Fibroblast of the conjunctiva (primary cell): ENCODE measurements around the gene UBE2C.
A peak's percentile ranks its signal among the peaks of the same experiment; 100 is the strongest.
"Not testable (repeated sequence)": the region's sequence is repeated elsewhere in the genome, so short reads cannot be mapped to it uniquely, and the experiment has no call there.

Experiments
- DNase-seq: peaks from one replicate; pipeline ENCODE4 v3.0.0-alpha.2; 2010; ENCODE audit warnings: low read depth

The UBE2C gene

DNA sequence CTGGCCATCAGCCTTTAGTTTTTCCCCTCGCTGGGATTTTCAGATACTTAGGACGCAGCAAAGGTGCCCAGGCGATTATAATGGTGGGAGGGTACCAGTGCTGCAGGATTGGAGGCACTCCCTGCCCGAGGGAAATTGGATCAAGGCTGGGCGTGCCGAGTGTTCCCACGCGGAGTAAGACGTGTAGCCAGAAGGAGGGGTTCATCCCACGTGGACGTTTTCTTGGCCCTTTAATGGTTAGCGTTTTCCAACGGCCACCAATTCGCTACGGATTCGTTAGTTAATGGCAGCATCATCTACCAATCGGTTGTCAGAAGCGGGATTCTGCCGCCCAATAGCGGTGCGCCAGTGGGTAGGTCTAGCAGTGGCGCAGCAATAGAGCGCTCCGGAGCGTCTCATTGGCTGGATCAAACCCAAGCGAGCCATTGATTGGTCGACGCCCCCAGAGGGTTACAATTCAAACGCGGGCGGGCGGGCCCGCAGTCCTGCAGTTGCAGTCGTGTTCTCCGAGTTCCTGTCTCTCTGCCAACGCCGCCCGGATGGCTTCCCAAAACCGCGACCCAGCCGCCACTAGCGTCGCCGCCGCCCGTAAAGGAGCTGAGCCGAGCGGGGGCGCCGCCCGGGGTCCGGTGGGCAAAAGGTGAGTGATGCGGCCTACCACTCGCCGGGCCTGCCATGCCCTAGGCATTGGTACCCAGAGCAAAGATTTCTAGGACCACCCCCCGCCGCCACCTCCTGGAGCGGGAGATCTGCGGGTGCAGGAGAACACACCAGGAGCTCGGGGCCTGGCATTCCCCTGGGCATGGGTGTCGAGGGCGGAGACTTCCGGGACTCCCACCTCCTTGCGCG, at the start of gene UBE2C:
Gene UBE2C, plus strand, starts transcription at position 488 of the 849 bp plus-strand sequence. Its CDS starts 52 bp downstream, at position 540.
- DNase-seq = peak; percentile 99

DNA sequence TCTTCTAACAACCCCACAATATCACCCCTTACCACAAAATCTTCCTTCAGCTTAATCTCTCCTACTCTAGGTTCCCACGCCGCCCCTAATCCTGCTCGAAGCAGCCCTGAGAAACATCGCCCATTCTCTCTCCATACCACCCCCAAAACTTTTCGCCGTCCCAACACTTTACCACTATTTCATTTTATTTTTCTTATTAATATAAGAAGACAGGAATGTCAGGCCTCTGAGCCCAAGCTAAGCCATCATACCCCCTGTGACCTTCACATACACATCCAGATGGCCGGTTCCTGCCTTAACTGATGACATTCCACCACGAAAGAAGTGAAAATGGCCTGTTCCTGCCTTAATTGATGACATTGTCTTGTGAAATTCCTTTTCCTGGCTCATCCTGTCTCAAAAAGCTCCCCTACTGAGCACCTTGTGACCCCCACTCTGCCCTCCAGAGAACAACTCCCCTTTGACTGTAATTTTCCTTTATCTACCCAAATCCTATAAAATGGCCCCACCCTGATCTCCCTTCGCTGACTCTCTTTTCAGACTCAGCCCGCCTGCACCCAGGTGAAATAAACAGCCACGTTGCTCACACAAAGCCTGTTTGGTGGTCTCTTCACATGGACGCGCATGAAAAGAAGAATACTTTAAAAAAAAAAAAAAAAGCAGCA, 47.7 kb upstream of the UBE2C start:
- not testable (repeated sequence) for DNase-seq

DNA sequence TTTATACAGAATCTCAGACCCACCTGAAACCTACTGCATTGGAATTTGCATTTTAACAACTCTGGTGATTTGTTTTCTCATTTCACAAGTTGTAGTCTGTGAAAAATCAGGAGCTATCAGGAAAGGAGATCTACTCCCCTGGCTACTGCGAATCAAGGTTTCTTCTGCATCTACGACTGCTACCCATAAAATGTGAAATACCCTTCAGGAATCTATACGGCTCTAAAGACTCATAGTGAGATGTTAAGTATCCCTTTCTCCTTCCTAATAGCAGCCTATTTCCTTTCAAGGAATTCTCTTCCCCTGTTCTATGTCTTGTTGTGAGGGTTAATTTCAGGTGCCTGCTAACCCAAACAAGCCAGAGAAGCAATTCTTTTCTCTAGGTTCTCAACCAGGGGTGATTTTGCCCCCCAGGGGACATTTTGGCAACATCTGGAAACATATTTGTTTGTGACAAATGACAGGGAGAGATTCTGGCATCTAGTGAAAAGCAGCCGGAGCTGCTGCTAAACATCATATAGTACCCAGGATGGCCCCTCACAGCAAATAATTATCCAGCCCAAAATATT, 47.1 kb upstream of the UBE2C start:
- no peak for DNase-seq

DNA sequence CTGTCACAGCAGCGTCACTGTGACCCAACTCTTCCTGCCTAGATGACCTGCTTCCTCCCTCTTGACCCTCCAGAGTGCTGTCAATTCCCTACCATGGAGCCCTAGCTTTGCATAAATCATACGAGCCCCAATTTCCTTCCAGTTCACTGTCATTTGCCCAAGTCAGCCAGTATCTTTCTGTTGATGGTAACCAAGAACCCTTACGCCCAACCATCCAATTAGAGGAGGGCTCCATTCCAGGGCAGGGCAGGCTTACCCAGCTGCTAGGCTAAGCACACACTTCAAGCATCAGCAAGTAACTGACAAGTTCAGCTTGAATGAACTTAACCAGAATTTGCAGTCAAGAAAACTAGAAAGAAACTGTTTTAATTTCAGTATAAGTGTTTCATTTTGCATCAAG, 46.5 kb upstream of the UBE2C start:
- no peak for DNase-seq

DNA sequence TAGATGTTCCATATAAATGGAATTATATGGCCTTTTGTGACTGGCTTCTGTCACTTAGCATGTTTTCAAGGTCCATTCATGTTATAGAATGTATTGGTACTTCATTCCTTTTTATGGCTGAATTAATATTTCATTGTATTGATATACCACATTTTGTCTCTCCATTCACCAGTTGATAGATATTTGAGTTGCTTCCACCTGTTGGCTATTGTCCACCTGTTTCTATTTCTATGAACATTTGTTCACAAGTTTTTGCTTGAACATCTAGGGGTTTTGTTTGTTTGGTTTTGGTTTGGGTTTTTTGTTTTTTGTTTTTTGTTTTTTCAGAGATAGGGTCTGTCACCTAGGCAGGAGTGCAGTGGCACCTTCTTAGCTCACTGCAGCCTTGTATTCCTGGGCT, 44.0 kb upstream of the UBE2C start:
- DNase-seq = no peak

DNA sequence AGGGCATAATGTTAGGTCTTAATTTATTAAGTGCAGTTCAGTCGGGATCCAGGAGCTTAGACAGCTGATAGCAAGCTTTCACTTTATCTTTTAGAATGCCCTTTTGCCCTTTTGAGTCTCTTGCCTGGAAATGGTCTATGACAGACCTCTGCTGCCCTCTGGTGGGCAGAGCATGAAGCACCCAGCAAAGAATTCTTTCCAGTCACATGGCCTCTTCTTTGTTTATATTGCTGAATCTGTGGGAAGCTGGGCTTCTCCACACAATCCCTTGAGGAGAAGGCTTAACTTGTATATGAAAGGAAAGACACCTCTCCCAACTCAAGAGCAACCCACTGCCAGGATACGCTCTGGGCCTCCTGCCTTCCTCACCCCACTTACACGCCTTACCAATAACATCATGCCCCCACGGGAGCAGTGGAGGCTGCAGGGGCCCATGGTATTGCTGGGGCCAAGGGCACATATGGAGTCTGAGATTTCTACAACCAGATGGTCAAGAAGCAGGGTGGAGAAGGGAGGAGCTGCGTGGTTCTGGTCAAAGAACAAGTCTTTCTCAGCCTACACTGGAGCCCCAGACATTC, 41.2 kb upstream of the UBE2C start:
- DNase-seq = peak; percentile 81

DNA sequence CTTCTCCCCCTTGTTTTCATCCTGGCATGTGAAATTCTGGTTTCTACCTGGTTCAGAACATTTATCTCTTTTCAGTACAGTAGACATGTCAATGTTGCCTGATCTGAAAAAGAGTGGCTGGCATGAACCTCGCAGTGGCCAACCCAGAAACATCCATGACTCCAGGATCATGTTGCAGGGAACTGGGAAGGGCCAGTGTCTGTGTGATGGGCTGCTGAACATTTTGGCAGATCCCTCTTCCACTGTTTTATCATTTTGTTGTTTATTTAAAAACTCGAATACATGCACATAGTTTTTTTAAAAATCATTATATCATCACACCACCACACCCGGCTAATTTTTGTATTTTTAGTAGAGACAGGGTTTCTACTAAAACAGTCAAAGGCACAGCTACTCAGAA, 39.8 kb upstream of the UBE2C start:
- DNase-seq = no peak

DNA sequence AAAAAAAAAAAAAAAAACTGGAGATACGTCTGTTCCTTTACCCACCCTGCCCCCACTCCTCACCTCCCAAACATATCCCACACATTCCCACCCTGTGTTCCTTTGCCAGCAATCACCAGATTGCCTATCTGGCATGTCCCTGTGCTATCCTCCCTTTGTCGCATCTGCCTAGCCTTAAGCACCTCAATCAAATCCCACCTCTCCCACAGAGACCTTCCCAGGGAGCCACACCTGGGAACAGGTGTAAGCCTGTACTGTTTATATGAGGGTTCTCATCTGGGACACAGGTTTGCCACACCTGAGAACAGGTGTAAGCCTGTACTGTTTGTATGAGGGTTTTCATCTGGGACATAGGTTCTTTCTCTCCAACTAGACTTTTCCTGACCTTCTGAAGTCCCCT, 37.5 kb upstream of the UBE2C start:
- no peak for DNase-seq

DNA sequence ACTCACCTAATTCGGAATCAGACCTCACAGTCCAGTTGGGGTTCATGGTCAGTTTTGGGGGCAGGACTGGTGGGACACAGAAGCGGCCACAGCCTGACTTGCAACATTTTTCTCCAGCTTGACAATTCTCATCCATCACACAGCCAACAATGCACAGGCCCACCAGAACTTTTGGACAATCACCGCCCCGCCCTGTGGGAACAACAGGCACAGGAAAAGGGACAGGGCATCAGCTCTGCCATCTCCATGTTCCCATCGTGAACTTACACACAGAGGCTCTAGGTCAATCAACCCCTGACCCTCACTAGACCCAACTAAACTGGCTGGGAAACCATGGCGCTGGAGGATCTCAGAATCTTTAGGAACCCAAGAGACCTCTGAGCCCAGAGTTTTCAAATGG, 37.0 kb upstream of the UBE2C start:
- DNase-seq = no peak

DNA sequence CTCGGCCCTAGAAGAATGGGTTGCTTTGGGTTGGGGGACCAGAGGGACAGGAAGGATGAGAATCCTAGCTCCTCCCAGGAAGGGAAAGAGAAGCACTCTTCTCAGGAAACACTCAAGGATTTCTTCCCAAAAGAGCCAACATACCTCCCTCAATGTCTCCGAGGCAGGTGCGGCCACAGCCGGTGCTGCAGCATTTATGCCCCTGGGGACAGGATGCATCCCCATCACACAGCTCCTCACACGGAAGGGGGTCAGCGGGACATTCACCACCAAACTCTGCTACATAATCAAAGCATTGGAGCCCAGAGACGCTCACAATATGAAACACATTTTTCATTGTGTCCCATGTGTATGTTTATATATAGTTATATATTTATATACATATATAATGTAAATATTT, 35.5 kb upstream of the UBE2C start:
- no peak for DNase-seq

DNA sequence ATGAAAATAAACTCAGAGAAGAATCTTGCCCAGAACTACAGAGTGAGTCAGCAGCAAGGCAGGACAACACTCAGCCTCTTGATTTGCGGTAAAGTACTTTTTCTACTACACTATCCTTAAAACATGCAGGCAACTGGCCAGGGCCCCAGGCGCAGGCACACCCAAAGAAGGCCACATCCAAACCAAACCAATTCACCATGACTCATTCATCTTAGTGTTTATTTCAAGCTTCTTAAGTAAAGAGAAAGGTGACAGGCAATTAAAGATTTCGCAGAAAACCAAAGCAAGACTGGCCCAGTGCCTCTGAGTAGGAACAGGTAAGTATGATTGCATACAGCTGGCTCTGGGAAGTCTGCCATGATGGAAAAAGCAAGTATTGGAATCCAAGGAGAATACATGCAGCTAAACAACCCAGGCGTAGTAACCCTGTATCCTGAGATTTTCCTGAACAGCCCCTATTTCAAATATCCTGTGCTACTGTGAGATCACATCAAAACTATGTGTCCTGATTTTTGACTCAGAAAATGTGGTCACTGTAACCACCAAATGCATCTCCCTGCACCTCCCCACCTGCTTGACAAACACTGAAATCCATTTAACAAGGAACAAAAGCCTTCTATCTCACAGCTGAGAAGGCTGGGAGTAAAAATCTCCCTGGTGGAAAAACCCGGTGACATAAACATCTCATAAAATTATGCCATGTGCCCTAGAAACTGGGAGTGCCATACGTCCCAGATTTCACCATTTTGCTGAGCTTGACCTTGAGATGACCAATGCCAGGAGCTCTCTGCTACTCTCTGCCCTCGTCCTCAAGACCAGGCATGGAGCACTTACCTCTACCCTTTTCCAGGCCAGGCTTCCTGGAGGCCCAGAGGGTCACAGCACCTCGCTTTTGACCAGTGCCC, 33.2 kb upstream of the UBE2C start:
- DNase-seq = peak; percentile 98

DNA sequence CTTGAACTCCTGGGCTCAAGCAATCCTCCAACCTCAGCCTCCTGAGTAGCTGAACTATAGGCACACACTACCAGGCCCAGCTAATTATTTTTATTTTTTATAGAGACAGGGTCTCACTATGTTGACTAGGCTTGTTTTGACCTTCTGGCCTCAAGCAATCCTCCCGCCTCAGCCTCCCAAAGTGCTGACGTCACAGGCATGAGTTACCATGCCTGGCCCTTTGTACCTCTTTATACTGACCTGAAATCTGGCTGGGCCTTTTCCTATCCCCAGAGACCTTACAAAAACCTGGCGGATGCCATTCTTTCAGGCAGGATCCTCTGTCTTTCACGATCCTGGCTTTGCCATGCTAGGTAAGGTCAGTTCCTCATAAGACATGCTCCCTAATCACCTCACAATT, 32.3 kb upstream of the UBE2C start:
- no peak for DNase-seq

DNA sequence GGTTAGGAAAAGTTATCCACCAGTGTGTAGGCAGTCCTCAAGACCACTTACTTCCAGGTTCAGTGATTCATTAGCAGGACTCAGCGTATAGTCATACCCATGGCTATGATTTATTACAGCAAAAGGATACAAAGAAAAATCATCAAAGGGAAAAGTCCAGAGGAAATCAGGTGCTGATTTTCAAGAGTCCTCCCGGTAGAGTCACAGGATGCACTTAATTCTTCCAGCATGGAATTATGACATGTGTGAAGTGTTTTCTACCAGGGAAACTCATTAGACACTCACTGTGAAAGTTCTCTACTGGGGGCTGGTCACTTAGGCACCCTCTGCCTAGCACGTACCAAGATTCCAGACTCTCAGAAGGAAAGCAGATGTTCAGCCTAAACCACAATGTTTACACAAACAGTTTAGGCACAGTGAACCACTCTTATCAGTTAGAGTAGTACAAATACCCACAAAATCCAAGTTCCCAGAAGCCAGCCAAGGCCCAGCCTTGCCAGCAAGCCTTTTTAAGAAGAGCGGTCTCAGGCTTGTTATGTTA, 31.0 kb upstream of the UBE2C start:
- DNase-seq = no peak

DNA sequence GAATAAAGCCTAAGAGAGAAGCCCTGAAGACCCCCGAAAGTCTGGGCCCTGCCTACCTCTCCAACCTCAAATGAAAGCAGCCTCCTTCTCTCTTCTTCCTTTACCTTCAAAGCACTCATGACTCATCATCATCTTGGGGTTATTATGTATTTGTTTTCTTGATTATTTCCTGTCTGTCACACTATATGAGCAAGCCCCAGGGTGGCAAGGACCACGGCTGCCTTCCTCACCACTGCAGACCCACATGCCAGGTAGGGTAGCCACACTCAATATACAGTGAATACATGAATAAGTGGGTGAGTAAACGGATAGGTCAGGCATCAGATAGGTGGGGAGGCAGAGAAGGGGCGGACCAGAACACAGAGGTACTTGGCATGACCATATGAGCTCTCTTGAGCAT, 29.6 kb upstream of the UBE2C start:
- DNase-seq = no peak

DNA sequence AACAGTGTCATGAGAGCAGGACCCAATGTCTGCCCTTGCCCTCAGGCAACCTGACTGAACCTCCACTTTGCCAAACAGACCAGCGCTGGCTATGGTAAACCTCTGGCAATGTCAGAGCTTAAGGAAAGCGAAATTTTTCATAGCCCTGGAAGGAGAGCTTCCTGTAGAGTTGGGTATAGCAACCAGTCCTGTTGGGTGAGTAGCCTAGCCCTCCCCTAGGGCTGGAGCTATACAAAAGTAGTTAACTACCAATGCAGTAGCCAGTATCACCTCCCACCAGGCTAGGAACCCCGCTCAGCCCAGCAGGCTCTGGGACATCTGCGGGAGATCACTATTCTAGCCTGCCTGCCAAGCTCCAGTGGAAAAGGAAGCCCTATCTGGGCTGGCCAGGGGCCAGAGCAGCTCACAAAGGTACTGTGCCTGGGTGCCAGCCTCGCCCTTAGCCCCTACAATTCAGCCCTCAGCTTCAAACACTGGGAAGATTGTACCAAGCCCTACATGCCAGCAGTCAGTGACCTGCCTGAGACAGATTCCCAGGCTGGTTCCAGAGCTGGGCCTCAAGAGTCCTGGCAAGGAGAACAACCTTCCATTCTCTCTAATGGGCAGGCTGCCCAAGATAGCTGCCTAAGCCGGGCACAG, 28.7 kb upstream of the UBE2C start:
- DNase-seq = no peak

DNA sequence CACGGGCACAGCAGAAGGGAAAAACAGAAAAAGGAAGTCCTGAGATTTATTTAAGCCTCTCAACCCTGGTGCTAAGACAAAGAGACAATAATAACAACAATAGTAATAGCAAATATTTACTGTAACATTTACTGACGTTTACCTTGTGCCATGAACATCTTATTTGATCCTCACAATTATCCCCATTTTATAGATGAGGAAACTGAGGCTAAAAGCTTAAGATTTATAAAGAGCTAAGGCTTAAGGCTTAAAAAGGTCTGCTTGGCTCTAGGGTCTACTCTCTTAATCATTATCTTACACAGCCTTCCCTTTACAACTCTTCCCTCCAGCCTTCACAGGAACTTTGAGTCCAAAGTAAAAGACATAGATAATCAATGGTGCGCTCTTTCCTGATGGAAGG, 24.1 kb upstream of the UBE2C start:
- no peak for DNase-seq

DNA sequence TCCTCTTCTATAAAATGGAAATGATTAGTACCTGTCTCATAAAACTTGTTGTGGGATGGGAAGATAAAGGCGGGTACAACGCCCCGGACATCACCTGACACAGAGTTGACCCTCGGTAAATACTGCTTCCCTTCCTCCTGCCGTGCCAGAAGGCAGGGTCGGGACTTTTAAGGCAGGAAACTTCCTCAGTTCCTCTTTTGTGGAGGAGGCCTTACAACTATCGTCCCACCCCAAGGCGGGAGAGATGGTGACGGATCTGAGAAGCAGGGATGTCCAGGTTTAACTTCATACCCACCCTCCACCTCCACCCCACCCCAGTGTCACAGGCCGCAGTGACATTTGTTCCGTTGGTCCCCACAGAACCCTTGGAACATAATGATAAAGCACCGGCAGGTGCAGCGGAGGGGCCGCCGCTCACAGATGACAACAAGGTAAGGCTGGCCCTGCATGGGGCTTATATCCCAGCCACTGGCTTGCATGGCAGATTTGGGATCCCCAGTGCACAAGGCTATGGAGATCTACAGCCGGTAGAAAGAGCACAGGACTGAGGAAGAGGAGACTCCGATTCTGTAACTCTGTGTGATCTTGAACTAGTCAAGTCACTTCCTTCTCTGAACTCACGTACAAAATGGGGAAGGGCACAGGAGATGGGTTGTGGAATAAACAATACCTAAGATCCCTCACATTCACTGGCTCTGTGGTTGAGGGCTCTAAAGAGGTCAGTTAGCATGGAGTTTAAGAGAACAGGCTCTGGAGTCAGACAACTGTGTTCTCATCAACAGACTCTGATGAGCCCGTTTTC, 19.9 kb upstream of the UBE2C start:
- DNase-seq = no peak

DNA sequence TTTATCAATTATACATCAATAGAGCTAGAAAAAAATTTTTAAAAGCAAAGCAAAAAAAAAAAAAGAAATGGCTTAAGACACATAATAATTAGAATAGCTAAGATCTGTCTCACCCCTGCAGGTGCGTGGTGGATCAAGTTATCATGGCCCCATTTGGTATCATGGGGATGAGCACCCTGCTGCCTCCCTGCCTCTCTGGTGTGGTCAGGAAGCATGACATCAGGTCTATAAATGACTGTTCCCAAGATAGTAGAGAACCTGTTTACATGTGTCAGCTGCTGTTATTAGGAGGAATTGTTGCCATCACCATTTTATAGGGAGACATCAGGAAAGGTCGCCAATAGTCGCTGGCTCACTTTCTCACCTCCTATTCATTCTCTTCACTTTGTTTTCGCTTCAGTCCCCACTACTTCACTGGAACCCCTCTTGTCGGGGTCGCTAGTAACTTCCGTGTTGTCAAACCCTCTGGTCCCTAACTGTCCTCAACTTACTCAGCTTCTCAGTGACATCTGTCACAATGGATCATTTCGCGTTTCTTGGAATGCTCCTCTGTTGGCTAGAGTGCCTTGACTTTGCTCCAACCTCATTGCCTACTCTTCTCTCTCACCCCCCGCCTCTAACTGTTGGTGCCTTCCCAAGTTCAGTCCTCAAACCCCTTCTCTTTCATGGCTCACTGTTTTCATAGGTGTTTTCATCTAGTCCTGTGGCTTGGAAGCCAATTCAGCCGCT, 15.9 kb upstream of the UBE2C start:
- no peak for DNase-seq

DNA sequence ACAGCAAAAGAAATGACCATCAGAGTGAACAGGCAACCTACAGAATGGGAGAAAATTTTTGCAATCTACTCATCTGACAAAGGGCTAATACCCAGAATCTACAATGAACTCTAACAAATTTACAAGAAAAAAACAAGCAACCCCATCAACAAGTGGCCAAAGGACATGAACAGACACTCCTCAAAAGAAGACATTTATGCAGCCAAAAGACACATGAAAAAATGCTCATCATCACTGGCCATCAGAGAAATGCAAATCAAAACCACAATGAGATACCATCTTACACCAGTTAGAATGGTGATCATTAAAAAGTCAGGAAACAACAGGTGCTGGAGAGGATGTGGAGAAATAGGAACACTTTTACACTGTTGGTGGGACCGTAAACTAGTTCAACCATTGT, 14.9 kb upstream of the UBE2C start:
- not testable (repeated sequence) for DNase-seq

DNA sequence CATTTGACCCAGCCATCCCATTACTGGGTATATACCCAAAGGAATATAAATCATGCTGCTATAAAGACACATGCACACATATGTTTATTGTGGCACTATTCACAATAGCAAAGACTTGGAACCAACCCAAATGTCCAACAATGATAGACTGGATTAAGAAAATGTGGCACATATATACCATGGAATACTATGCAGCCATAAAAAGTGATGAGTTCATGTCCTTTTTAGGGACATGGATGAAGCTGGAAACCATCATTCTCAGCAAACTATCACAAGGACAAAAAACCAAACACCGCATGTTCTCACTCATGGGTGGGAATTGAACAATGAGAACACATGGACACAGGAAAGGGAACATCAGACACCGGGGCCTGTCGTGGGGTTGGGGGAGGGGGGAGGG, 14.5 kb upstream of the UBE2C start:
- not testable (repeated sequence) for DNase-seq
